HG03066 (cell line): ENCODE measurements around the gene SMIM38.

Source experiments
- ATAC-seq: cut with Tn5 transposase; IDR thresholded peaks from one replicate; pipeline ENCODE4 v1.9.1; 2021; ENCODE audit warnings: low read depth; ENCODE audit not compliant: unreplicated experiment

SMIM38 gene

GRCh38 chr11:69200331-69201065, 44.8 kb downstream of the SMIM38 start:
- no peak for ATAC-seq

GRCh38 chr11:69201066-69201365, 45.3 kb downstream of the SMIM38 start:
- no peak for ATAC-seq

DNA sequence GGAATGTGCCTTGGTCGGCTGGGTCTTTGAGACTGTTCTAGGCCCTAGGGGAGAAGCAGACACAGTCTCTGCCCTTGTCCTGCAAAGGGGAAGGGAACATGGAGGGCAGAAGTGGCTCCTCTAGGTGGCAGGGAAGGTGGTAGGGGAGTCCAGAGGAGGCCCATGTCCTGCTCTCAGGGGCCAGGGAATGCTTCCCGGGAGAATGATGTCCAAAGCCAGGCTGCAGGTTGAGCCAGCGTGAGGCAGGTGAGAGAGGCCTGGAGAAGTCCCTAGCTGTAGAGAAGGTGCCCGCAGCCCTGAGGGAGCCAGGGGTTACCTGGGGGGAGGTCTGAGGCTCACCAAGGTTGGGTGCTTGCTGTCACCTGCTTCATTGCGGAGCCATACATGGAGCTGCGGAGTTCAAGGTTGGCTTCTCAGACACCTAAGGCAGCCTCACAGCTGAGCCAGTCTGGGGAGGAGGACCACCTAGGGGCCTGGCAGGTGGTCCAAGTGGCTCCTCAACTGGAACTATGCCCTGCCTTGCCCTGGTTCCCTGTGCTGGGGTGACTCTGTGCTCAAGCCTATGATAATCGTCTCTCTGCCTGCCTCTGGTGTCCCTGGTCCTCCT, 46.1 kb downstream of the SMIM38 start:
- ATAC-seq, result no peak

GRCh38 chr11:69202511-69203221, 46.9 kb downstream of the SMIM38 start:
- ATAC-seq, result no peak

- no peak for ATAC-seq
These were observed 47.6 kb downstream of the SMIM38 start for GRCh38 chr11:69203381-69203780.

GRCh38 chr11:69203901-69204245, 48.1 kb downstream of the SMIM38 start:
- no peak for ATAC-seq

- no peak for ATAC-seq
These were observed 48.7 kb downstream of the SMIM38 start for GRCh38 chr11:69204246-69204940.

DNA sequence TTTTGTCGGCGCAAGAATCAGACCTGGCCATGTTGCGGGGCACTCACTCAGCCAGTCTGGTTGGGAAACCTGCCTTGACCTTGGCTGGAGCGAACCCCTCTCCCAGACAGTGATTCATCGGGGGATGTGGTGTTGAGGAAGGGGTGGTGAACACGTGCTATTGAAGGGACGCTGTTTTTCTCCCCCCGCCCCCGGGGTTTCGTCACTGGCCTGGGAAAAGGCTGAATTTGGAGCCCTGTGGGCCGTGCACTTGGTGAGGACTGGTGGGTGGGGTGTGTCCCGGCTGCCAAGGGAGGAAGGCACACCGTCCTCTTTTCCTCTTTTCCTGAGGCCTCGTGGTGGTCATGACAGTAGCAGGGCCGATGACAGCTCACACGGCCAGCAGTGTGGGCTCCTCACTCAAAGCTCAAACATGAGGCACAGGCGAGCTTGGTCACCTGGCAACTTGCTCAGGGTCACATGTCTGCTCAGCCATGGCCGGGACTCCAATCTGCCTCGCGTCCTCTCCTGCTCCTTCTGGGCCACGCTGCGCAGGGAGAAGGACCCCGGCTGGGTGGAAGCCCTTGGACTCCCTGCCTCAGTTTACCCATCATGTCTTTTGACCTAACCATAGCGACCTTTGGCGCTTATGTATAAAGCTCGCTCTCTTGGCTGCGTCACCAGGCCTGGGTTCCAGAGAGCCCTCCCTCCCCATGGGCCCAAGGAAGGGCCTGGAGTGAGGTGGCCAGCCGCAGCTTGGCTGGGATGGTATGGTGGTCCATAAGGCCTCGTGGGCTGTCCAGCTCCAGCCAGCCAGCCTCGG, 49.4 kb downstream of the SMIM38 start:
- no peak for ATAC-seq
